H9 (cell line): Measurements from ENCODE around the gene SETD6. TPM values are rescaled to one million over a fixed set of nuclear protein-coding genes. Genes with fewer than 3 reads are reported as not detected.

Experiments
- DNase-seq: peaks from one replicate; pipeline ENCODE4 v3.0.0-alpha.2; 2017
- H2AFZ ChIP-seq: one replicate; pipeline ENCODE4 v1.6.1; 2013; ENCODE audit warnings: mild to moderate bottlenecking, low read length, control low read depth, moderate library complexity
- H2AK5ac ChIP-seq: 2 replicates; pipeline ENCODE4 v1.6.1; 2013; ENCODE audit warnings: low read length, control low read depth, mixed read lengths; ENCODE audit not compliant: insufficient read length
- H2BK120ac ChIP-seq: one replicate; pipeline ENCODE4 v1.6.1; 2013; ENCODE audit warnings: low read depth, mild to moderate bottlenecking, low read length, control low read depth, inconsistent platforms; ENCODE audit not compliant: poor library complexity, severe bottlenecking
- H2BK12ac ChIP-seq: 2 replicates; pipeline ENCODE4 v1.6.1; 2013; ENCODE audit warnings: low read length, control low read depth, mixed read lengths, low read depth; ENCODE audit not compliant: insufficient read length
- H2BK15ac ChIP-seq: 2 replicates; pipeline ENCODE4 v1.6.1; 2013; ENCODE audit warnings: low read depth, low read length, control low read depth
- H2BK20ac ChIP-seq: one replicate; pipeline ENCODE4 v1.6.1; 2013; ENCODE audit warnings: low read depth, mild to moderate bottlenecking, low read length, control low read depth, inconsistent platforms; ENCODE audit not compliant: poor library complexity, severe bottlenecking
- H2BK5ac ChIP-seq: 2 replicates; pipeline ENCODE4 v1.6.1; 2013; ENCODE audit warnings: low read length, control low read depth, mixed read lengths; ENCODE audit not compliant: insufficient read length
- H3K14ac ChIP-seq: 2 replicates; pipeline ENCODE4 v1.6.1; 2013; ENCODE audit warnings: low read length, control low read depth; ENCODE audit not compliant: insufficient read depth
- H3K18ac ChIP-seq: 2 replicates; pipeline ENCODE4 v1.6.1; 2013; ENCODE audit warnings: low read depth, mild to moderate bottlenecking, mixed read lengths, low read length, control low read depth; ENCODE audit not compliant: insufficient read length
- H3K23ac ChIP-seq: 2 replicates; pipeline ENCODE4 v1.6.1; 2013; ENCODE audit warnings: low read length, control low read depth, mixed read lengths, low read depth; ENCODE audit not compliant: insufficient read length
- H3K23me2 ChIP-seq: 2 replicates; pipeline ENCODE4 v1.6.1; 2013; ENCODE audit warnings: low read depth, mild to moderate bottlenecking, mixed read lengths, low read length, control low read depth; ENCODE audit not compliant: insufficient read length, poor library complexity, severe bottlenecking
- H3K27ac ChIP-seq: 2 replicates; pipeline ENCODE4 v1.5.1; 2013; ENCODE audit warnings: low read length, control low read depth, mixed read lengths, low read depth; ENCODE audit not compliant: insufficient read length
- H3K27me3 ChIP-seq: 2 replicates; pipeline ENCODE4 v1.6.1; 2013; ENCODE audit warnings: low read length, control low read depth, inconsistent platforms; ENCODE audit not compliant: insufficient read depth
- H3K4ac ChIP-seq: 2 replicates; pipeline ENCODE4 v1.6.1; 2013; ENCODE audit warnings: low read depth, mild to moderate bottlenecking, control low read depth, inconsistent platforms, low read length, moderate library complexity
- H3K4me1 ChIP-seq: 2 replicates; pipeline ENCODE4 v1.6.1; 2013; ENCODE audit warnings: low read length, control low read depth, inconsistent platforms; ENCODE audit not compliant: insufficient read depth
- H3K4me2 ChIP-seq: 2 replicates; pipeline ENCODE4 v1.6.1; 2013; ENCODE audit warnings: low read length, control low read depth, mixed read lengths; ENCODE audit not compliant: insufficient read length, insufficient read depth
- H3K56ac ChIP-seq: 2 replicates; pipeline ENCODE4 v1.6.1; 2013; ENCODE audit warnings: low read depth, mild to moderate bottlenecking, mixed read lengths, low read length, control low read depth; ENCODE audit not compliant: insufficient read length
- H3K79me1 ChIP-seq: 2 replicates; pipeline ENCODE4 v1.6.1; 2013; ENCODE audit warnings: low read depth, mild to moderate bottlenecking, moderate library complexity, low read length, control low read depth, inconsistent platforms; ENCODE audit not compliant: insufficient read depth, poor library complexity, severe bottlenecking
- H3K79me2 ChIP-seq: 2 replicates; pipeline ENCODE4 v1.6.1; 2013; ENCODE audit warnings: low read length, control low read depth, inconsistent platforms; ENCODE audit not compliant: insufficient read depth
- H3K9ac ChIP-seq: 2 replicates; pipeline ENCODE4 v1.6.1; 2013; ENCODE audit warnings: low read length, control low read depth, mixed read lengths; ENCODE audit not compliant: insufficient read length; ENCODE audit errors: extremely low read depth
- H3K9me3 ChIP-seq: one replicate; pipeline ENCODE4 v1.6.1; 2013; ENCODE audit warnings: low read depth, low read length, inconsistent platforms; ENCODE audit not compliant: control insufficient read depth
- H3T11ph ChIP-seq: one replicate; pipeline ENCODE4 v1.6.1; 2013; ENCODE audit warnings: mild to moderate bottlenecking, low read length, control low read depth, inconsistent platforms
- H4K20me1 ChIP-seq: one replicate; pipeline ENCODE4 v1.6.1; 2013; ENCODE audit not compliant: control insufficient read depth, insufficient read length, insufficient read depth
- H4K5ac ChIP-seq: 2 replicates; pipeline ENCODE4 v1.6.1; 2013; ENCODE audit warnings: low read depth, mild to moderate bottlenecking, mixed read lengths, low read length, control low read depth; ENCODE audit not compliant: insufficient read length
- H4K8ac ChIP-seq: replicated peaks from 2 replicates; pipeline ENCODE4 v1.6.1; 2013; ENCODE audit warnings: low read length, control low read depth, mixed read lengths, low read depth; ENCODE audit not compliant: insufficient read length
- H4K91ac ChIP-seq: 2 replicates; pipeline ENCODE4 v1.6.1; 2013; ENCODE audit warnings: low read depth, mild to moderate bottlenecking, moderate library complexity, mixed read lengths, low read length, control low read depth; ENCODE audit not compliant: insufficient read length
- H3K27ac Mint-ChIP-seq, 3 experiments: 2 replicates in 2 of 3; 3 replicates in 1 of 3; pipeline ENCODE4 v1.8.0; 2020 to 2021; ENCODE audit warnings: mixed read lengths in 3 of 3, mild to moderate bottlenecking in 1 of 3, moderate library complexity in 1 of 3
- H3K27me3 Mint-ChIP-seq: 2 replicates; pipeline ENCODE4 v1.8.0; 2021; ENCODE audit warnings: low read depth, mild to moderate bottlenecking, moderate library complexity, mixed read lengths
- H3K36me3 Mint-ChIP-seq, 3 experiments: 2 replicates in 2 of 3; 3 replicates in 1 of 3; pipeline ENCODE4 v1.8.0; 2020 to 2021; ENCODE audit warnings: low read depth in 3 of 3, mixed read lengths in 3 of 3; ENCODE audit not compliant: insufficient read depth in 1 of 3
- H3K4me1 Mint-ChIP-seq, 2 experiments: 2 replicates each; pipeline ENCODE4 v1.8.0; 2020; ENCODE audit warnings: mixed read lengths in 2 of 2
- H3K4me3 Mint-ChIP-seq, 2 experiments: 2 replicates in 1 of 2; 3 replicates in 1 of 2; pipeline ENCODE4 v1.8.0; 2020 to 2021; ENCODE audit warnings: mild to moderate bottlenecking in 2 of 2, mixed read lengths in 2 of 2, moderate library complexity in 1 of 2
- H3K9me3 Mint-ChIP-seq, 2 experiments: 2 replicates in 1 of 2; 3 replicates in 1 of 2; pipeline ENCODE4 v1.8.0; 2020; ENCODE audit warnings: mild to moderate bottlenecking in 2 of 2, mixed read lengths in 2 of 2, moderate library complexity in 1 of 2
- CTCF ChIP-seq: fragments of 200-600 bp; sonication (generic); conservative IDR thresholded peaks from 3 replicates; pipeline ENCODE4 v1.8.0; 2021; ENCODE audit warnings: antibody characterized with exemption, mild to moderate bottlenecking
- WGBS: extraction: QIAGEN DNeasy Blood & Tissue Kit; methylation state at CpG from one replicate; pipeline ENCODE4 v1.1.7; 2013; ENCODE audit warnings: missing lambda C conversion rate, low lambda C conversion rate, mixed read lengths; ENCODE audit not compliant: insufficient read length; ENCODE audit errors: extremely low coverage; 5-methylcytosine and 5-hydroxymethylcytosine counted together
- total RNA-seq: library from RNA; stranded (reverse); gene quantifications from 2 replicates; pipeline ENCODE4 v1.2.1, GENCODE V29; 2021

The SETD6 gene
- total RNA-seq, 1 experiment from 2014 or later, result 55.6 TPM

- no peak overlapping the region for H2AFZ ChIP-seq
- H3K14ac ChIP-seq, result no peak overlapping the region
- no peak overlapping the region for H3K18ac ChIP-seq
- Mint-ChIP-seq H3K9me3 (no peaks in the 10 kb centered on the region), H3K27me3 (peaks cover 13% of the 10 kb centered on the region), H3K36me3 (no peaks in the 10 kb centered on the region), H3K4me1 (peaks cover 5 to 27% of the 10 kb centered on the region in 2 experiments; a peak in 3 of 4 replicates), H3K4me3 (no peak overlapping the region), H3K27ac (no peak overlapping the region)
- H2AK5ac ChIP-seq, result no peak overlapping the region
- no peak overlapping the region for H4K91ac ChIP-seq
- H3K4me1 ChIP-seq, result no peaks in the 10 kb centered on the region
- no peak overlapping the region for H2BK120ac ChIP-seq
- no peak overlapping the region for H2BK5ac ChIP-seq
- no peak overlapping the region for H2BK12ac ChIP-seq
- H2BK15ac ChIP-seq, result no peak overlapping the region
- TF ChIP-seq CTCF, result no peak
- no peaks in the 10 kb centered on the region for H4K20me1 ChIP-seq
- H3K27me3 ChIP-seq, result no peaks in the 10 kb centered on the region
- H3K27ac ChIP-seq, result no peak overlapping the region
- H3K79me2 ChIP-seq, result no peaks in the 10 kb centered on the region
- no peaks in the 10 kb centered on the region for H3K9me3 ChIP-seq
- H3K4ac ChIP-seq, result no peak overlapping the region
- no peak for DNase-seq
- H3K23ac ChIP-seq, result no peak overlapping the region
- H4K5ac ChIP-seq, result no peak overlapping the region
- WGBS, result no CpG with 5 or more reads among the region's 1 CpG
- no peak overlapping the region for H3K56ac ChIP-seq
- no peak overlapping the region for H4K8ac ChIP-seq
- H3K79me1 ChIP-seq, result no peaks in the 10 kb centered on the region
- no peak overlapping the region for H2BK20ac ChIP-seq
- H3K23me2 ChIP-seq, result no peaks in the 10 kb centered on the region
- no peak overlapping the region for H3K4me2 ChIP-seq
- H3T11ph ChIP-seq, result no peak overlapping the region
- H3K9ac ChIP-seq, result no peak overlapping the region
These were observed 38.5 kb upstream of the SETD6 start for GRCh38 chr16:58476791-58477190.
